ENCODE results near the gene OR52W1. TPM values are rescaled to one million over a fixed set of nuclear protein-coding genes. Genes with fewer than 3 reads are reported as not detected.

The OR52W1 gene
- polyA plus RNA-seq, 1 of the 3 experiments (the other 2 are of a cell fraction), result not detected

- TF ChIP-seq USF1 (IDR thresholded peaks at IDR 0.05; ENCODE audit: borderline replicate concordance, low read depth), result no peak
- no peak for TF ChIP-seq USF2 (IDR thresholded peaks at IDR 0.05; ENCODE audit: borderline replicate concordance, low read depth, low read length)
- TF ChIP-seq POLR2AphosphoS5 (IDR thresholded peaks at IDR 0.05; ENCODE audit: low read depth, low read length), result no peak
- TF ChIP-seq SIN3A (IDR thresholded peaks at IDR 0.05; ENCODE audit: borderline replicate concordance, low read depth, low read length), result no peak
These were observed 38.8 kb downstream of the OR52W1 start (continued) for GRCh38 chr11:6237761-6238302.

- no peaks in the 10 kb centered on the region for H3K9me2 ChIP-seq
- POLR2A ChIA-PET, result no interaction called here
These were observed 39.9 kb downstream of the OR52W1 start, which contains the start of gene CNGA4 for GRCh38 chr11:6238902-6239301. TSS of gene CNGA4 (plus strand) at chr11:6239089. CDS start at chr11:6239207, 118 bp downstream.

More at GRCh38 chr11:6238902-6239301, 39.9 kb downstream of the OR52W1 start, which contains the start of gene CNGA4:
- no peak within 1 kb of the TSS for H3K27ac ChIP-seq (ENCODE audit: low read depth in 2 of 2, low read length in 1 of 2)
- no peak within 1 kb of the TSS for H3K4me3 ChIP-seq (ENCODE audit: low read depth in 2 of 2, low read length in 1 of 2)
- H3K4me1 ChIP-seq (ENCODE audit: control insufficient read depth in 1 of 2, insufficient read depth in 2 of 2, low read depth in 1 of 2, low read length in 1 of 2), result peaks cover 0 to 4% of the 10 kb centered on the region in 2 experiments; a peak in 1 of 4 replicates
- H3K27me3 ChIP-seq (ENCODE audit: insufficient read depth), result peaks cover 26% of the 10 kb centered on the region
- no peak for DNase-seq
- H3K4me2 ChIP-seq, result no peak within 1 kb of the TSS
- no peaks in the 10 kb centered on the region for H3K36me3 ChIP-seq (replicated peaks in 1 of 2; ENCODE audit: control insufficient read depth in 1 of 2, insufficient read depth in 2 of 2, low read length in 1 of 2)
- CTCF ChIA-PET, result interaction anchor here (0.6 to 4.1 kb wide), 5 partner anchors 11 to 124 kb away, joined by 3 to 14 read pairs (median 4); no protein-coding TSS in a partner anchor
- no peaks in the 10 kb centered on the region for H4K20me1 ChIP-seq (ENCODE audit: insufficient read depth)
- no peak for TF ChIP-seq REST (IDR thresholded peaks at IDR 0.05; ENCODE audit: low read depth, low read length)
- no peak for TF ChIP-seq IRF3 (IDR thresholded peaks at IDR 0.05; ENCODE audit: low read depth, low read length)
- no peak for TF ChIP-seq MXI1 (IDR thresholded peaks at IDR 0.05; ENCODE audit: low read depth, low read length)
- TF ChIP-seq NFIC (IDR thresholded peaks at IDR 0.05; ENCODE audit: borderline replicate concordance), result no peak
- TF ChIP-seq SIN3A (IDR thresholded peaks at IDR 0.05; ENCODE audit: borderline replicate concordance, low read depth, low read length), result no peak
- H2AFZ ChIP-seq (ENCODE audit: low read depth), result no peak within 1 kb of the TSS
- peaks cover 5% of the 10 kb centered on the region for H3K79me2 ChIP-seq (ENCODE audit: insufficient read depth)
- no peaks in the 10 kb centered on the region for H3K9me3 ChIP-seq
- no peak within 1 kb of the TSS for H3K9ac ChIP-seq
- peaks cover 5% of the 10 kb centered on the region for H3F3A ChIP-seq (replicated peaks; ENCODE audit: insufficient read depth)
- WGBS (ENCODE audit: low lambda C conversion rate), result 80% methylated on average over 1 of the region's 1 CpG

Data from SK-N-SH (cell line).